Kidney (tissue), 14 donors: Measurements from ENCODE around the gene DHX9. TPM values are rescaled to one million over a fixed set of nuclear protein-coding genes. Genes with fewer than 3 reads are reported as not detected.

ENCODE experiments used
- DNase-seq, 5 donors: peaks; one replicate each; pipeline ENCODE4 v3.0.0-alpha.2; 2013 to 2020
- FAIRE-seq: peaks from 2 replicates; lab custom pipeline; 2012; peaks lifted over from hg19 to GRCh38; lab: Jason Lieb, UNC
- H3K27ac ChIP-seq, 2 donors: one replicate each; pipeline ENCODE4 v1.7.0; 2013; ENCODE audit warnings: low read depth in 2 of 2, low read length in 2 of 2, inconsistent platforms in 1 of 2
- H3K27me3 ChIP-seq: one replicate; pipeline ENCODE4 v1.7.1; 2013; ENCODE audit warnings: low read length, inconsistent platforms; ENCODE audit not compliant: control insufficient read depth, insufficient read depth
- H3K36me3 ChIP-seq, 3 donors: one replicate each; pipeline versions ENCODE4 v1.7.0 to v1.7.1; 2013; ENCODE audit warnings: low read length in 3 of 3, control low read depth in 1 of 3, inconsistent platforms in 1 of 3; ENCODE audit not compliant: insufficient read depth in 3 of 3, control insufficient read depth in 2 of 3
- H3K4me1 ChIP-seq, 3 donors: one replicate each; pipeline versions ENCODE4 v1.7.0 to v1.7.1; 2013; ENCODE audit warnings: low read length in 3 of 3, inconsistent platforms in 1 of 3, low read depth in 1 of 3; ENCODE audit not compliant: control insufficient read depth in 2 of 3, insufficient read depth in 2 of 3
- H3K4me3 ChIP-seq, 3 donors: one replicate each; pipeline versions ENCODE4 v1.7.0 to v1.8.1; 2013; ENCODE audit warnings: low read length in 3 of 3, control low read depth in 1 of 3, inconsistent platforms in 1 of 3
- H3K9ac ChIP-seq, 3 donors: one replicate each; pipeline versions ENCODE4 v1.7.0 to v1.7.1; 2013; ENCODE audit warnings: low read length in 3 of 3, control low read depth in 1 of 3, inconsistent platforms in 1 of 3
- H3K9me3 ChIP-seq, 3 donors: one replicate each; pipeline versions ENCODE4 v1.7.0 to v1.7.1; 2013; ENCODE audit warnings: low read length in 3 of 3, control low read depth in 1 of 3, inconsistent platforms in 1 of 3; ENCODE audit not compliant: control insufficient read depth in 2 of 3, insufficient read depth in 1 of 3
- intact Hi-C: fragments of 100-400 bp; cut with DNase I; formaldehyde crosslinking; loops from one replicate; pipeline ENCODE4 v1.11.1; 2022
- polyA plus RNA-seq: library from polyadenylated mRNA; stranded (reverse); fragments of 350-450 nt; fragmentation: Illumina TruSeq; extraction: RNeasy Lipid Tissue Mini Kit (QIAGEN cat#74804); gene quantifications from one replicate; pipeline ENCODE4 v1.2.3, GENCODE V29; 2014; ENCODE audit warnings: low read depth, low replicate concordance; ENCODE audit not compliant: insufficient read depth
- total RNA-seq: library from RNA; stranded (reverse); fragmentation: NEBNext Ultra II Directional; extraction: Animal tissue kit (Norgen Biotek cat#: 25700); gene quantifications from one replicate; pipeline ENCODE4 v1.2.1, GENCODE V29; 2021
- TF ChIP-seq, protein P1 (sequence below): IDR thresholded peaks from 3 replicates; pipeline ENCODE4 v1.5.1; 2012; ENCODE audit warnings: mild to moderate bottlenecking, moderate library complexity, borderline replicate concordance; ENCODE audit not compliant: insufficient read depth; ENCODE audit errors: extremely low read depth
- donor health status: control.
- donor health status: control.
- donor health status: control.
- donor health status: control.
- donor health status: control.
- donor health status: DM: yes; HTN: yes; CAD: no.
- donor health status: Normal renal cell carcinoma (clear cell type).

DHX9 gene
- total and polyA plus RNA-seq, 2 donors from 2014 or later = 72.3 to 152 TPM

DNA sequence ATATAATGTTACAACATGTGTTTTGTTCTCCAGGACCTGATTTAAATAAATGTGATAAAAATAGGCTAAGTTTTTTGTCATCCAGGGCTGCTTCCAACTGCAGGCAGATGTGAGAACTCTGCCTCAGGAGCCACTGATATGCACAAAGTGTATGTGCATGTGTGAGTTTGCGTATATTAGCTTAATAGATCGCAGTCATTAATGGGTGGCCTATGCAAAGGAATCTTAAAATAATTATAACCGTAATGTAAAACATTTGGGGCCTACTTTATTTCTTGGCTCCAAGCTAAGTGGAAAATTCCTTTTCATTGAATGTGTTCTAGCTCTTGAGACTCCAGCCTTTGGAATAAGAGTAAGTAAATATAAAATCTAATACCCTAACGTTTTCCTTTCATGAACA is 16.8 kb downstream of the DHX9 start:
- Histone ChIP-seq H3K9ac (no peak overlapping the region), H3K27ac (no peak overlapping the region), H3K4me3 (no peak overlapping the region), H3K27me3 (no peaks in the 10 kb centered on the region), H3K9me3 (no peaks in the 10 kb centered on the region), H3K4me1 (no peaks in the 10 kb centered on the region), H3K36me3 (peaks cover 29 to 91% (median 65%) of the 10 kb centered on the region in 3 donors)
- TF ChIP-seq, protein P1, sequence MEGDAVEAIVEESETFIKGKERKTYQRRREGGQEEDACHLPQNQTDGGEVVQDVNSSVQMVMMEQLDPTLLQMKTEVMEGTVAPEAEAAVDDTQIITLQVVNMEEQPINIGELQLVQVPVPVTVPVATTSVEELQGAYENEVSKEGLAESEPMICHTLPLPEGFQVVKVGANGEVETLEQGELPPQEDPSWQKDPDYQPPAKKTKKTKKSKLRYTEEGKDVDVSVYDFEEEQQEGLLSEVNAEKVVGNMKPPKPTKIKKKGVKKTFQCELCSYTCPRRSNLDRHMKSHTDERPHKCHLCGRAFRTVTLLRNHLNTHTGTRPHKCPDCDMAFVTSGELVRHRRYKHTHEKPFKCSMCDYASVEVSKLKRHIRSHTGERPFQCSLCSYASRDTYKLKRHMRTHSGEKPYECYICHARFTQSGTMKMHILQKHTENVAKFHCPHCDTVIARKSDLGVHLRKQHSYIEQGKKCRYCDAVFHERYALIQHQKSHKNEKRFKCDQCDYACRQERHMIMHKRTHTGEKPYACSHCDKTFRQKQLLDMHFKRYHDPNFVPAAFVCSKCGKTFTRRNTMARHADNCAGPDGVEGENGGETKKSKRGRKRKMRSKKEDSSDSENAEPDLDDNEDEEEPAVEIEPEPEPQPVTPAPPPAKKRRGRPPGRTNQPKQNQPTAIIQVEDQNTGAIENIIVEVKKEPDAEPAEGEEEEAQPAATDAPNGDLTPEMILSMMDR = no peak
- DNase-seq (no peak), FAIRE-seq (no peak)
- intact Hi-C loops = no loop called here

DNA sequence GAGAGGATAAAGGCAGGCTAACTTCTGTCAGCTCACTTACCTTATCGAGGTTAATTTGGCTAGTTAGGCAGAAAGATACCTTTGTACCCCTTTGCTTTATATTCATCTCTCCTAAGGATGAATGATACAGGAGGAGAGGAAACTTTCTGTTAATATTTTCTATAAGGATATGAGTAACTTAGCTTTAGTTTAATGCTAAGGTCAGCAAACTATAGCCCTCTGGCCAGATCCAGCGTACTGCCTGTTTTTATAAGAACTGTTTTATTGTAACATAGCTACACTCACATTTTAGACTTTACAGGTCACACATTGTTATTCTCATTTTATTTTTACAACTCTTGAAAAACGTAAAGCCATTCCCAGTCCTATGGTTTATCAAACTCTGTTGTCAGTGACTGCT is 18.1 kb downstream of the DHX9 start:
- Histone ChIP-seq H3K4me3 (no peak overlapping the region), H3K4me1 (no peaks in the 10 kb centered on the region), H3K9me3 (no peaks in the 10 kb centered on the region), H3K27ac (no peak overlapping the region), H3K36me3 (peaks cover 26 to 96% (median 69%) of the 10 kb centered on the region in 3 donors), H3K9ac (no peak overlapping the region), H3K27me3 (no peaks in the 10 kb centered on the region)
- intact Hi-C loops = no loop called here
- FAIRE-seq = no peak
- TF ChIP-seq, protein P1 = no peak
- DNase-seq = no peak

DNA sequence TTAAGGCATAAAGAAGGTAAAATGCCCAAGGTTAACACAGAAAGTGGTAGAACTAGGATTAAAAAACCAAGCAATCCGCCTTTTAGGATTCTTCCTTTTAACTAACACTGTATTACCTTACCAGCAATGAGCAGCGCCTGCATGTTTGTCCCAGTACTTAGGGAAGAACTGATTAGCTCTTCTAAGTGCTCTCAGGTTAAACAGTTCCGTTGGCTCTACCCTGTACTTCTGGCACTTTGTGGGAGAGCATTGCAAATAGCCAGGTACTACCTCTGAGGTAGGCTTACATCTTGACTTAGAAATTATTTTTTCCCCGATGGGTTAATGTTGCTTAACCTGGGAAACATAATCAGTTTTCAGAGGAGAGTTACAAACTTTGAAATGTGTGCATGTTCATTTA is 21.5 kb downstream of the DHX9 start:
- peaks cover 18 to 94% (median 57%) of the 10 kb centered on the region in 3 donors for H3K36me3 ChIP-seq
- H3K27me3 ChIP-seq = no peaks in the 10 kb centered on the region
- H3K27ac ChIP-seq = no peak overlapping the region
- H3K9ac ChIP-seq = no peak overlapping the region
- TF ChIP-seq, protein P1 = no peak
- no peak overlapping the region for H3K4me3 ChIP-seq
- no peaks in the 10 kb centered on the region for H3K9me3 ChIP-seq
- intact Hi-C loops = no loop called here
- DNase-seq = no peak
- FAIRE-seq = no peak
- no peaks in the 10 kb centered on the region for H3K4me1 ChIP-seq

DNA sequence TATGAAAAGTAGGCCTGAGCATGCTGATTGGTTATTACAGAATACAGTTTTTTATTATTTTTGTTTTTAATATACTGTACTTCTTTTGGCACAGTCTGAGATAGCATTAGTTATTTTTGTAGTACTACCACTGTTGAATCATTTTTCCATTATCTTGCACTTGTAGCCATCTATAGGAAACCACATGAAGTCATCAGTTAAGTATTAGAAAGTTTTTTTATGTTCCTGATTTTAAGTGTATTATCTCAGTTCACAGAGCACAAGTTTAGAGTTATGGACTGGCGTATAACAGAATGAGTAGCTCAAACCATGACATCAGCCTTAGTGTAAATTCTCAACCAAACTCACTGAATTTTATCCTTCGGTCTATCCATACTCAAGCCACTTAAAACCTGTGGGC is 22.8 kb downstream of the DHX9 start:
- H3K9ac ChIP-seq = no peak overlapping the region
- intact Hi-C loops = no loop called here
- no peaks in the 10 kb centered on the region for H3K27me3 ChIP-seq
- TF ChIP-seq, protein P1 = no peak
- H3K4me3 ChIP-seq = no peak overlapping the region
- no peaks in the 10 kb centered on the region for H3K9me3 ChIP-seq
- no peak overlapping the region for H3K27ac ChIP-seq
- peaks cover 20 to 94% (median 57%) of the 10 kb centered on the region in 3 donors for H3K36me3 ChIP-seq
- H3K4me1 ChIP-seq = no peaks in the 10 kb centered on the region
- DNase-seq (no peak), FAIRE-seq (no peak)
